GM12878 (cell line): Measurements from ENCODE around the gene SLAMF1. TPM values are rescaled to one million over a fixed set of nuclear protein-coding genes. Genes with fewer than 3 reads are reported as not detected.
"Not testable (repeated sequence)": the region's sequence is repeated elsewhere in the genome, so short reads cannot be mapped to it uniquely, and the experiment has no call there.

ENCODE experiments used
- ATAC-seq: fragments of 200-7000 bp; cut with Tn5 transposase; 3 replicates; pipeline ENCODE4 v1.9.1; 2020; ENCODE audit warnings: mild to moderate bottlenecking, moderate library complexity
- BruUV-seq: library from RNA; stranded (reverse); fragments of 400-500 nt; replicated peaks from 2 replicates; lab custom pipeline; 2021; lab: Mats Ljungman, UMichigan
- CTCF ChIA-PET: fragments of 300-600 bp; sonication (Branson Sonifier 250); formaldehyde crosslinking; extraction: SDS; loops from one replicate; lab custom pipeline; 2021; ENCODE audit warnings: inconsistent platforms; lab: Yijun Ruan, JAX
- POLR2A ChIA-PET: fragments of 350-600 bp; formaldehyde crosslinking; extraction: SDS; loops from one replicate; lab custom pipeline; 2021; ENCODE audit warnings: inconsistent platforms; lab: Charles Lee
- RAD21 ChIA-PET: fragments of 300-600 bp; sonication (Branson Sonifier 250); formaldehyde crosslinking; loops from one replicate; lab custom pipeline; 2023; ENCODE audit warnings: antibody characterized with exemption; ENCODE audit not compliant: unreplicated experiment; lab: Charles Lee
- SMC1A ChIA-PET: fragments of 300-600 bp; sonication (Branson Sonifier 250); formaldehyde crosslinking; loops from one replicate; lab custom pipeline; 2023; ENCODE audit not compliant: unreplicated experiment, uncharacterized antibody; lab: Charles Lee
- DNase-seq: peaks from one replicate; pipeline ENCODE4 v3.0.0-alpha.2; 2011; ENCODE audit warnings: low read depth, low spot score
- FAIRE-seq: peaks from 3 replicates; lab custom pipeline; 2011; peaks lifted over from hg19 to GRCh38; lab: Jason Lieb, UNC
- H2AFZ ChIP-seq: 2 replicates; pipeline ENCODE4 v1.6.0; 2011; ENCODE audit warnings: low read depth, low read length, control low read depth; ENCODE audit not compliant: control insufficient read depth
- H3K27ac ChIP-seq: 2 replicates; pipeline ENCODE4 v1.5.1; 2011; ENCODE audit warnings: control low read depth; ENCODE audit not compliant: control insufficient read depth, insufficient read depth
- H3K27me3 ChIP-seq, 2 experiments: replicated peaks in 1 of 2; 2 replicates each; pipeline versions ENCODE4 v1.6.0 to v1.6.1; 2011; ENCODE audit warnings: low read length in 1 of 2; ENCODE audit not compliant: control insufficient read depth in 2 of 2, insufficient read depth in 2 of 2
- H3K36me3 ChIP-seq, 2 experiments: 2 replicates each; pipeline ENCODE4 v1.5.1; 2011; ENCODE audit warnings: low read length in 1 of 2; ENCODE audit not compliant: control insufficient read depth in 2 of 2, insufficient read depth in 2 of 2
- H3K4me1 ChIP-seq: 2 replicates; pipeline ENCODE4 v1.6.1; 2011; ENCODE audit warnings: mild to moderate bottlenecking, low read length, moderate library complexity, mixed read lengths; ENCODE audit not compliant: control insufficient read depth, insufficient read depth
- H3K4me2 ChIP-seq: 2 replicates; pipeline ENCODE4 v1.6.0; 2011; ENCODE audit warnings: control low read depth; ENCODE audit not compliant: control insufficient read depth, insufficient read depth
- H3K4me3 ChIP-seq: fragments of 200-600 bp; sonication (generic); 2 replicates; pipeline ENCODE4 v1.5.1; 2016
- H3K79me2 ChIP-seq: 2 replicates; pipeline ENCODE4 v1.6.0; 2011; ENCODE audit warnings: low read length; ENCODE audit not compliant: control insufficient read depth, insufficient read depth
- H3K9ac ChIP-seq: 2 replicates; pipeline ENCODE4 v1.8.0; 2011; ENCODE audit warnings: low read length, control low read depth, mixed read lengths; ENCODE audit not compliant: control insufficient read depth, insufficient read depth
- H3K9me3 ChIP-seq: replicated peaks from 3 replicates; pipeline ENCODE4 v1.5.1; 2011; ENCODE audit warnings: mild to moderate bottlenecking, low read length; ENCODE audit not compliant: control insufficient read depth, insufficient read depth
- H4K20me1 ChIP-seq: 2 replicates; pipeline ENCODE4 v1.6.0; 2011; ENCODE audit not compliant: control insufficient read depth, insufficient read depth
- ZBTB33 ChIP-seq: fragments of 450-650 bp; IDR thresholded peaks from 2 replicates; pipeline ENCODE4 v1.6.1; 2017; ENCODE audit warnings: mild to moderate bottlenecking
- WGBS: methylation state at CpG from one replicate; pipeline ENCODE4 v1.1.6; 2016; ENCODE audit warnings: low lambda C conversion rate; ENCODE audit not compliant: insufficient replicate concordance, insufficient coverage; ENCODE audit errors: missing lambda C conversion rate; 5-methylcytosine and 5-hydroxymethylcytosine counted together
- in situ Hi-C: fragments of 300-500 bp; cut with MboI; formaldehyde crosslinking; loops from 9 replicates; pipeline ENCODE4 v1.14.3; 2018; ENCODE audit warnings: mixed read lengths
- intact Hi-C: fragments of 100-400 bp; cut with micrococcal nuclease; formaldehyde crosslinking; loops from one replicate; pipeline ENCODE4 v1.14.2; 2022; ENCODE audit not compliant: unreplicated experiment
- polyA plus RNA-seq, 11 experiments: library from polyadenylated mRNA; depleted of rRNA in 4 of 11; unstranded in 6 of 11; stranded (reverse) in 5 of 11; fragments of >200 nt; fragmentation: Nextera tagmentation in 4 of 11; fragmentation: Illumina TruSeq in 1 of 11; extraction: Ambion mirVana in 4 of 11; extraction: Trizol in 1 of 11; gene quantifications; 1 replicate in 1 of 11; 2 replicates in 10 of 11; pipeline versions ENCODE4 v1.2.1 to v1.2.3, GENCODE V29; 2011 to 2016; ENCODE audit warnings: inconsistent platforms in 2 of 11, missing spikeins in 2 of 11, low read depth in 1 of 11
- total RNA-seq, 4 experiments: library from RNA; depleted of rRNA in 3 of 4; stranded (reverse); fragments of >200 nt in 3 of 4; fragmentation: Illumina TruSeq in 1 of 4; extraction: Trizol in 1 of 4; gene quantifications; 2 replicates each; pipeline versions ENCODE4 v1.2.1 to v1.2.3, GENCODE V29; 2013 to 2021

SLAMF1 gene
- total and polyA plus RNA-seq, 10 of the 15 experiments (the other 5 are each of a cell fraction or from before 2014, with no cell fraction given), result 87.3 to 260 (median 131) TPM

DNA sequence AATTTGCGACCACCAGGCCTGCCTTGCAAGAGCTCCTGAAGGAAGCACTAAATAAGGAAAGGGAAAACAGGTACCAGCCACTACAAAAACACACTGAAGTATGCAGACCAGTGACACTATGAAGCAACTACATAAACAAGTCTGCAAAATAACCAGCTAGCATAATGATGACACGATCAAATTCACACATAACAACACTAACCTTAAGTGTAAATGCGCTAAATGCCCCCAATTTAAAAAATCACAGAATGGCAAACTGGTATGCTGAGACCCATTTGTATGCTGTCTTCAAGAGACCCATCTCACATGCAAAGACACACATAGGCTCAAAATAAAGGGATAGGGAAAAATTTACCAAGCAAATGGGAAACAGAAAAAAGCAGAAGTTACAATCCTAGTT lies 87.4 kb downstream of the SLAMF1 start:
- H3K9ac ChIP-seq, H2AFZ ChIP-seq, H3K36me3 ChIP-seq, DNase-seq, H3K27me3 ChIP-seq, H3K9me3 ChIP-seq, BruUV-seq, intact Hi-C loops, FAIRE-seq, ATAC-seq, H3K79me2 ChIP-seq, H3K4me1 ChIP-seq, in situ Hi-C loops, H3K4me3 ChIP-seq, H4K20me1 ChIP-seq: not testable (repeated sequence)
- ChIA-PET SMC1A (interaction anchor here (1.1 to 30.0 kb wide), 6 partner anchors 8 to 47 kb away, joined by 3 to 735 read pairs (median 16); partner anchors contain the start of gene CD84), CTCF (interaction anchor here (0.9 to 3.2 kb wide), 7 partner anchors 9 to 48 kb away, joined by 3 to 12 read pairs (median 4); no protein-coding TSS in a partner anchor), POLR2A (interaction anchor here (0.6 to 2.2 kb wide), 5 partner anchors 10 to 58 kb away, joined by 3 to 7 read pairs (median 4); no protein-coding TSS in a partner anchor), RAD21 (interaction anchor here (1.4 to 17.2 kb wide), 3 partner anchors 9 to 17 kb away, joined by 3 to 292 read pairs (median 12); partner anchors contain the start of gene CD84)
- H3K4me2 ChIP-seq, result peak overlapping the region; percentile 5; the same call in 1 of the 2 replicates
- peak; percentile 66; the same call in 1 of the 2 replicates for TF ChIP-seq ZBTB33
- 67% methylated on average over 3 of the region's 3 CpGs for WGBS
- peak overlapping the region; percentile 64; the same call in 1 of the 2 replicates for H3K27ac ChIP-seq
